ENCODE results near the gene CNP.

- TF ChIP-seq POLR2A (IDR thresholded peaks at IDR 0.05): no peak
- TF ChIP-seq CTCF (IDR thresholded peaks at IDR 0.05): no peak
These were observed 8.6 kb upstream of the CNP start for GRCh38 chr17:41957869-41958439.
